GM12892 (cell line): ENCODE data around the gene ABL1.

ENCODE experiments used
- POLR2A ChIP-seq: IDR thresholded peaks from 2 replicates; pipeline ENCODE4 v1.6.1; 2011; ENCODE audit warnings: low read depth, low read length, control low read depth
- POLR2AphosphoS5 ChIP-seq: IDR thresholded peaks from 2 replicates; pipeline ENCODE4 v1.6.1; 2011; ENCODE audit warnings: low read depth, low read length, control low read depth
- TAF1 ChIP-seq: IDR thresholded peaks from 2 replicates; pipeline ENCODE4 v1.6.1; 2011; ENCODE audit warnings: low read depth, mild to moderate bottlenecking, control low read depth, low read length, borderline replicate concordance

GRCh38 chr9:130829762-130830161 is 5.3 kb upstream of the ABL1 start:
- TF ChIP-seq POLR2A (no peak), POLR2AphosphoS5 (no peak), TAF1 (no peak)
